Adipose tissue (tissue), 3 donors: ENCODE results near the gene ZNF519. TPM values are rescaled to one million over a fixed set of nuclear protein-coding genes. Genes with fewer than 3 reads are reported as not detected.
"Not testable (repeated sequence)": the region's sequence is repeated elsewhere in the genome, so short reads cannot be mapped to it uniquely, and the experiment has no call there.

Experiments
- H3K27ac ChIP-seq: one replicate; pipeline ENCODE4 v1.5.1; 2013; ENCODE audit warnings: low read depth, low read length
- WGBS, 3 donors: extraction: QIAGEN DNeasy Blood & Tissue Kit; methylation state at CpG; one replicate each; pipeline ENCODE4 v1.1.7; 2013; 5-methylcytosine and 5-hydroxymethylcytosine counted together
- polyA plus RNA-seq, 3 donors: library from polyadenylated mRNA; stranded (reverse); fragments of 200-250 nt; gene quantifications; one replicate each; pipeline ENCODE4 v1.2.3, GENCODE V29; 2013
- donor health status: healthy with polysubstance abuse.
- donor health status: Bipolar disorder and iron deficiency.
- donor health status: healthy.

ZNF519 gene
- polyA plus RNA-seq, 3 donors, result 0.82 to 4.6 (median 1.2) TPM

DNA sequence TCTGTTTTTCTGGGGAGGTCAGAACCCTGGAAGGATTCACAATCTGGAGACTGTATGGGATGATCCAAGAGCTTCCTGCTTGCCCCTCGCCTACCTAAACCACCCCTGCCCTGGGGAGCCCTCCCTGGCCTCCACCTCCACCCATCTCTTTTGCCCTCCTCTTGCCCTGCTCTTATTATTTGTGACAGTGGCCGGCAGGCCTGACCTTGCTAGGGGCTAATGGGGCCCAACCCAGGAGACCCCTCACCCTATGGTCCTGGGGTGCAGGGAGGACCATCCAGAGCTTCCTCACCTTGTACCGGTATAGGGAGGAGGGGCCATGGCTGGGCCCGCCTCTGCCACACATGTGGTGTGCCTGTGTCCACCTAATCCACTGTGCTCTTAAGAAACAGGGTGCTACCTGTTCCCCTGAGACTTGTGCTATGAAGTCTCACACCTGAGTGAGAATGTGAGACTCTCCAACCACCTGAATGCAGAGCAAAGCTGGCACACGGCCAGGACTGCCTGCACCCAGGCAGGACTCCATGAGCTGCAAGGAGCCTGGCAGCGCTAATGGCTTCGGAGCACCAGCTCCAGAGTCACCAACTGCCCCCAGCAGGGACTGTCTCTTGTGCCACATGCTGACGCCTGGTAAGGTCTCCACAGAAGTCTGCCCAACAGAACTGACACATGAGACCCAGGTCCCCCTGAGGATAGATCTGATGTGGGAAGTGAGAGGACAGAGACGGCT is 17.1 kb upstream of the ZNF519 start:
- H3K27ac ChIP-seq, result not testable (repeated sequence)
- 68 to 83% (median 70%) methylated on average over 9 of the region's 9 CpGs for WGBS, 3 donors

DNA sequence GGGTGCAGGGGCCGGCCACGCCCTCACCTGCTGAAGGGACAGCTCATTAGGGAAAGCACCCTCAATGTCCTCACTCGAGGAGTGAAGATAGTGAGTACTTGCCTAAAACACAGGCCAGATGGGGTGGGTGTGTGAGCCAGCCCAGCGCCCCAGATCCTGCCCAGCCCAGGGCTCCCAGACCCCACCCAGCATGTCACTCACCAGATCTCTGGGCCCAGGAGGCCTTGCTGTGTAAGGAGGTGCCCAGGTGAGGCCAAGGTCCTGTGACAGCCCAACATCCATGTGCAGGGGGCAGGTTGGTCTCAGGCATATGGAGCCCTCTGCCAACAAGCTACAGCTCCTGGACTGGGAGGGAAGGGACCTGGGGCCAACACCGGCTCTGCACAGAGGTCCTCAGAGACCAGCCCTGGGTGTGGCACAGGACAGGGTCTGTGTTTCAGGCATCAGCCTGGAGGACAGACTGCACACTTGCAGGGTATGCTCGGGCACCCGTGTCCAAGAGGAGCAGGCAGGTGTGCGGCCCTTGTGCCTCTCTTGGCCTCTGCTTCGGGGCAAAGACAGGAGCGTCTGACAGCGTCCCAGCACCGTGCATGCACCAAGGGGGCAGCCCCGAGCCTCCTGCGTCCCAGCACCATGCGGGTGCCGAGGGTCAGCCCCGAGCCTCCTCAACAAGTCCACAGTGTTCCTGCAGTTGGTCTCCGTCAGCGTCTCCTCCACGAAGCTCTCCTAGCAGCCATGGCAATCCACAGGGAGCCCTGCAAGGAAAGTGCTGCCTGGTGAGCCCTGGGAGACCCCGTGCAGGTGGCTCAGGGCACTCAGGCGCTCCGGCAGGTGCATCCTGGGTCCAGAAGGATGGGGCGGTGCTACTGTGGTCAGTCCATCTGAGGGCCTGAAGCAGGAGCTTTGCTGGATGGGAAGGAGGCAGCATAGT is 16.0 kb upstream of the ZNF519 start:
- H3K27ac ChIP-seq, result not testable (repeated sequence)
- WGBS, 3 donors, result 79 to 87% (median 84%) methylated on average over 20 to 24 of the region's 24 CpGs

DNA sequence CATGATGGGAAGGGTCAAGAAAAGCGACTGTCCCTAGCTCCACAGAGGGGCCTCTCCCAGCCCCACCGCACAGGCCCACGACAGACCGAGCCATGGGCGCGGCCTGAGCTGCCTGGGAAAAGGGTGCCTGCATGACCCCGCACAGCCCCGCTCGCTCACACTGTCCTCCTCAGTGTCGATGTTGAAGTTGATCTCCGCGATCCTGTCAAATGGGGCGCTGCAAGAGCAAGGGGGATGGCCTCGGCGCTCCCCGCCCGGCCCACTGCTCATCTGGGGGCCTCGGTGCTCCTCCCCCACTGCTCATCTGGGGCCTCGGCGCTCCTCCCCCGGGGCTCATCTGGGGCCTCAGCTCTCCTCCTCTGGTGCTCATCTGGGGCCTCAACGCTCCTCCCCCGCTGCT is 14.5 kb upstream of the ZNF519 start:
- not testable (repeated sequence) for H3K27ac ChIP-seq
- WGBS, 3 donors, result 83 to 92% (median 85%) methylated on average over 23 of the region's 23 CpGs

DNA sequence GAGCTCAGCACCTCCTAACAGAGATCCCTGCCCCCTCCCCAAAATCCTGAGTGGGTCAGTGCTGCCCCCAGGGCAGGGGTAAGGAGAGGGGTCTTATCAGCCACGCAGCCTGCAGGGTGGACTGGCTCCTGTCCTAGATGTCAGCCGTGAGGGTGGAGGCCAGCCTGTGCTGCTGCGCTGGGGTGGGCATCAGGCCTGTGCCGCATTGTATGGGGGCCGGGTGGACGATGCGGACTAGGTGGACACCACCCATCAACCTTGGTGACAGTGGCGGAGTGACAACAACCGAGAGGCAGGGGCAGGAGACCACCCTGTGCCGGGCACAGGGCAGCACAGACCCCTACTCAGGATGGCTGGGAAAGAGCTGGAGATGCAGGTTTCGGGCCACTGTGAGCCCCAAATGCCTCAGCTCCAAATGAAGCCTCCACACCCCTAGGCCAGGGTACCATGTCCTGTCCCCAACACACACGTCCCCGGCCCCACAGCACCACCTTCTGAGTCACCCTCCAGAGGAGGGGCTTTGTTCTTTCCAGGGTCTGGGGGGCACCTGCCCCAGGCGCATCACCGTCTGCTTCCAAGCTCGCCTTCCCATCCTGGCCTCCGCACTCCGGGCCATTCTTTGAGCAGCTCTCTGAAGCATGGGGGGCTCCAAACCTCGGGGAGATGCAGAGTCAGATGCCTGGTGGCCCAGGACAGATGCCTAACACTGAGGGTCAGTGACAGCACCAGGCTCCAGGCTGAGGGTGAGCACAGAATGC is 13.5 kb upstream of the ZNF519 start:
- WGBS, 3 donors, result 75 to 88% (median 83%) methylated on average over 17 to 19 of the region's 19 CpGs
- H3K27ac ChIP-seq, result not testable (repeated sequence)

DNA sequence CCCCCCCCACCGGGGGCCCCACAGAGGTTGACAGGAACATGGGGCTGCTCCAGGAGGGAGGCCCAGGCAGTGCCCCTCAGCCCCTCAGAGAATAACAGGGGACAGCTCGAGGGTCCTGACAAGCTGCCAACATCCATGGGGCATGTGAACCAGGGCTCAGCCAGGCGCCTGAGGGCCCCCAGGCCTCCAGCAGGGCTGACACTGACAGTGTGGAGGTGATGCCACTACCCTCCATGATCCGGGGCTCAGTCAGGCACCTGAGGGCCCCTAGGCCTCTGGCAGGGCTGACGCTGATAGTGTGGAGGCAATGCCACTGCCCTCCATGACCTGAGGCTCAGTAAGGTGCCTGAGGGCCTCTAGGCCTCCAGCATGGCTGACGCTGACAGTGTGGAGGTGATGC is 12.8 kb upstream of the ZNF519 start:
- WGBS, 3 donors, result 64 to 83% (median 81%) methylated on average over 5 to 6 of the region's 6 CpGs
- not testable (repeated sequence) for H3K27ac ChIP-seq

DNA sequence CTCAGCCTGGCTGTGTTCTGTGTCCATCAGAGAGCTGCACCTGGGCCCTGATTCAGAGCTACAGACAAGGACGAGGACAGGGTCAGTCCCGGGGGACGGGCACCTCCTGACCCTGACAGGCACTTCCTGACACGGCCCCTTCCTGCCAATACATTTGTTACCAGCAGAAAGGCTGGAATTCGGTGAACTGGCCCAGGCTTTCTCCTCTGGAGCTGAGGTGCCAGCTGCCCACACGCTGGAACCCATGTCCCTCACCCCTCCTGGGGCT is 12.3 kb upstream of the ZNF519 start:
- WGBS, 3 donors, result 72 to 86% (median 73%) methylated on average over 6 of the region's 6 CpGs
- no peak overlapping the region for H3K27ac ChIP-seq

DNA sequence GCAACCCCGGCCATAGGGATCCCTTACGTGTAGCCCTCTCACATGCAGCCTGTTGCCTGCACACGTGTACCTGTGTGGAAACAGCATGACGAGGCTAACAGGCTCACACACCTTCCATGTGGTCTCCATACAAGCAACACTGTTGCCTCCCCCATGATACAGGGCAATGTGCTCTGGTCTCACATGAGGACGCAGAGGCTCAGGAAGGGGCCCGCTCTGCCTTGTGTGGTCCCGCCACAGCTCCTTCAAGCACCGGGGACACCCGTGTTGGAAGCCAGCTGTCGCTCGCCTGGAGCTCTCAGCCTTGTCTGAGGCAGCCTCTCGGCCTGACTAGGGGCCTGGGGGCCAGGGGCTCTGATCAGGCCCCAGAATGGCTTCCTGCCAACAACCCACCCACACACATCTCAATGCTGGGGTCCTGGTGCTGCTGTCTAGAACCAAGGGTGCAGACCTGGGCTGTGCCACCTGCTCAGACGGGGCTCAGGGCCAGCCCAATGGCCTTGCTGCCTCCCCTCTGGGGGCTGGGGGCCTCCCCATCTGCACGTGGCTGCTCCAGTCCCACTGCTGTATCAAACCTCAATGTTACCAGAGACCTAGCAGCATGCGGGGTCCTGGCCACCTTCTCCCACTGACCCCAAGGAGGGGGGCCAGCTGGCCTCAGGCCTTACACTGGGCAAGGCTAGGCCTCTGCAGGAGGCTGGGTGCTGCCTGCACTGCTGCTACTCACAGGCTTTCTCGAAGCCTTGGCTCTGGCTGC is 11.8 kb upstream of the ZNF519 start:
- WGBS, 3 donors, result 73 to 75% (median 73%) methylated on average over 8 to 16 of the region's 16 CpGs
- not testable (repeated sequence) for H3K27ac ChIP-seq

DNA sequence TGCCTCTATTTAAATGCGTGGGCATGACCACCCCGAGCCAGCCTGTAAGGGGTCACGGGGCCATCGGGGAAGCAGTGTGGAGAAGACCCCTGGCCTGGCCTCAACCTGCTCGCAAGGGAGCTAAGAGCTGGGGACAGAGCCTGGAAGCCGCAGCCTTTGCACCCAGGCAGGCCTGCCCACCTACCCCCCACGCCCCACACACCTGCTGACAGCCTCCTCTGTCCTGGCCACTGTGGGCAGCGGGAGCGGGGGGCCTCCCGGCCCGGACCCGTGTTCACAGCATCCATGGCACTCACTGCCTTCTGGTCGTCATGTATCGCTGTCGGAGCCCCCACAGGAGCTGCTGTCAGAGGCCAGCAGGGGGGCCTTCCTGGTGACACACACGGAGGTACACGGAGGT is 11.2 kb upstream of the ZNF519 start:
- not testable (repeated sequence) for H3K27ac ChIP-seq
- WGBS, 3 donors, result 80 to 94% (median 88%) methylated on average over 15 of the region's 17 CpGs

DNA sequence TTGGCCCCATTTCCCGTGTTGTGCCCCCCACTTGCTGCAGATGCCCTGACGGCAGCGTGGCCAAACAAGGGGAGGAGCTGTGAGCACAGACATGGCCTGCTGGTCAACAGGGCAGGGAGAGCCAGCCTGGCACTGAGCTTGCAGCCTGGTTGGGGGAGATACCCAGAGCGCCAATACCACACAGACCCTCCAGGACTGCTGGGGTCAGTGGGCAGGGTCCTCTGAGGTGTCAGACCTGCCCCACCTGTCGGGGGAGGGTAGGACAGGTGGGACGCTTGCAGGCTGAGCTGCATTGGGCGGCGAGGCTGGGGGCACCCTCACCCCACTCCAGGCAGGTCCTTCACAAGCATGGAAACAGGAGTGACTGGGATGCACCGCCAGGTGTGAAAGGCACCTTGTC is 9.9 kb upstream of the ZNF519 start:
- H3K27ac ChIP-seq, result not testable (repeated sequence)
- WGBS, 3 donors, result 75 to 89% (median 87%) methylated on average over 7 to 9 of the region's 9 CpGs

DNA sequence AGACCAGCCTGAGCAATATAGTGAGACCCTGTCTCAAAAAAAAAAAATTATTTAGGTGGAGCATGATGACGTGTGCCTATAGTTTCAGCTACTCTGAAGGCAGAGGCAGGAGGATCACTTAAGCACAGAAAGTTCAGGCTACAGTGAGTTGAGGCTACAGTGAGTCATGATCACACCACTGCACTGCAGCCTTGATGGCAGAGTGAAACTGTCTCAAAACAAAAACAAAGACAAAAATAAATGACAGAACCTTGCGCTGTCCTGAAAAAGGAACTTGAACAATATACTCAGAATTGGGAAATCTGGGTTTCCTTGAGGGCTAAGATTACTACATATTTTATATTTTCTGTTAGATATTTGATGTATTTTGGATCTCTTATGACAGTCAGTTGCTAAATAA is 7.3 kb upstream of the ZNF519 start:
- WGBS, 3 donors, result 59 to 77% (median 59%) methylated on average over 2 of the region's 2 CpGs
- not testable (repeated sequence) for H3K27ac ChIP-seq

DNA sequence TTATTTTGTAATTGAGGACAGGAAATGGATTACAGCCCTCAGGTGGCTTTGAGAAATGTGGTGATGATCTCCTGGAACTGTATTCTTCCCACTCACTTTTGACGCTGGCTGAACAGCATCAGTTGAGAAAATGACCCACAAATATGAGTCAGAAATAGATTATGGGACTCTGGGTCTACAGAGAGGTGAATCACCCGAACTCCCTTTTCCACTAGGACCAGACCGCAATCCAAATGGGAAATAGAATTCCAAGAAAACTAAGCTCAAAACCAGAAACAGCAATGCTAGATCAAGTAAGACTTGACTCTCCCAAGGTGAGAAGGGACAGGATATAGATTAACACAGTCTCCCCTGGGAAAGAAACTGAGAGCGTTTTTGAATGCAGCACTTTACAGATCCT is 5.7 kb upstream of the ZNF519 start:
- WGBS, 3 donors, result 70 to 80% (median 73%) methylated on average over 4 of the region's 4 CpGs
- H3K27ac ChIP-seq, result not testable (repeated sequence)

DNA sequence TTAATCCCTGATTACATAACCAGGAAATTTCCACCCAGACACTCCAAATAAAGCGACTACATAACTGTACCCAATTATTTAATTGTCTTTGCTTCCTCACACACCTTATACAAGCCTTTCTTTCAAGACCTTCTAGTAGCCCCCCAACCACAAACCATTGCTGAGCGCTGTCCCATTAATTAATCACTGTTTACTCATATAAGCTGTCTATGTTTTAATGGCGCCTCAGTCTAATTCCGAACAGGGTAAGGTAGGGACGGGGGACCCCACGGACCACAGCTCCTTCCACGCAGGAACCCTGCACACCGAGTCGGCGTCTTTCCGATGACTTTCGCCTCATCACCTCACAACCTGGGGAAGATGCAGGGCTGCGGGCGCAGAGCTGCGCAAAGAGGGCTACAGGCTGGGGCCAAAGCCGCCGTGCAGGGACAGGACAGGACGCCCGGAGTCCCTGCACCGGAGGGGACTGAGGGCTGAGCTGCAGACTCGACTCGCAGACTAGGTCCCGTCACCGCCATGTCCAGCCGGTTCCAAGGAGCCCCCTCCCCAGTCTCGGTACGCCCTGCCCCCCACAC is 452 bp downstream of the ZNF519 start:
- WGBS, 3 donors, result 0 to 1% (median 1%) methylated on average over 14 to 17 of the region's 27 CpGs

DNA sequence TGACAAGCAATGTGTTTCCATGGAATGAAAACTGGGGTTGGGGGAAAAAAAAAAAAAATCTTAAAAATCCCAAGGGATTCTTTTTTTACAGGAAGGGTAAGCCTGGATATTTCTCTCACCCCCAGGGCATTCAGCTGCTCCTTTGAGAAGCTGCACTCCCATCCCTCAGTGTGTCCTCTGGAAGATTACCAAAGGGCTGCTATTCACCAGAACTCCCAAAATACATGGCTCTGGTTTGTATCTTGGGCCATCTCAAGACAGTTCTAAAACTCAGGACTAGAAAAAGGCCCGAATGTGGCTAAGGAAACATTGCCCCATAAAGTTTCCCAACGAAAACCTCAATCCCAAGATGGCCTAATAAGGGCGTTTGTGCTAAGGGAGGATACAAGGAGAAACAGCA is 1.4 kb downstream of the ZNF519 start:
- not testable (repeated sequence) for H3K27ac ChIP-seq
- 28 to 66% (median 31%) methylated on average over 2 of the region's 3 CpGs for whole genome bisulfite sequencing, 3 donors

More for the DNA sequence above, 452 bp downstream of the ZNF519 start:
- not testable (repeated sequence) for H3K27ac ChIP-seq

DNA sequence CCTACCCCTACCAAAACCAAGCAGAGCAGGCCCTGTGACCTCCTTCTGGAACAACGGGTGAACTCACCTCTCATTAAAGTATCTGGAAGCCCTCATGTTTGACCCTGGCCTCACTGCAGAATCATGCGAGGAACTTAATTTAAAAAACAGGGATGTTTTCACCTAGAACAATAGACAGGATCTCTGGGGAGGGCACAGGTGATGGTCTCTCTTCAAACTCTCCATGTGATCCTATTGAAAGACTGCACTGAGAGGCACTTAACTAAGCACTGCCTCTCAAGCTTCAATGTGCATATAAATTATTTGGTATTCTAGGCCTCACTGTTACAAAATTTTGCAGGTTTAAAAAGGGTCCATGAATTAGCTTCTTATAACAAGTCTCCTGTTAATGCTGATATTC is 7.5 kb downstream of the ZNF519 start:
- 55 to 75% (median 59%) methylated on average over 2 of the region's 2 CpGs for WGBS, 3 donors
- H3K27ac ChIP-seq, result no peak overlapping the region

DNA sequence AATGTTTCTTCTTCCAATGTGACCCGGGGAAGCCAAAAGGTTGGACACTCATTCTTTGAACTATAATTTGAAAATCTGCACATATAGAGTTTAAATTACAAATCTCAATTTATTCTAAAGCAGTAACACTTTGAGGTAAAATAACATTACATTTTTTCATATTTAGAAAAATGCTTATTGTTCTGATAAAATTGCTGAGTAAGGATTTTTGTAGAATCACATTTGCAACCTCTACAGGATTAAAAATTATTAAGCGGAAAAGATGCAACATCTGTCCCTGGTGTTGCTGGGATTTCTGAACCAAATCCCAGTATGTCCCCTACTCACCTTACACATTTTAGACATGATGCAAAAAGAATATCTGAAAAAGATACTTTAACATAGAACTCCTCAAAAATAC is 10.1 kb downstream of the ZNF519 start:
- H3K27ac ChIP-seq, result no peak overlapping the region
- 94 to 96% (median 95%) methylated on average over 2 of the region's 2 CpGs for WGBS, 3 donors

DNA sequence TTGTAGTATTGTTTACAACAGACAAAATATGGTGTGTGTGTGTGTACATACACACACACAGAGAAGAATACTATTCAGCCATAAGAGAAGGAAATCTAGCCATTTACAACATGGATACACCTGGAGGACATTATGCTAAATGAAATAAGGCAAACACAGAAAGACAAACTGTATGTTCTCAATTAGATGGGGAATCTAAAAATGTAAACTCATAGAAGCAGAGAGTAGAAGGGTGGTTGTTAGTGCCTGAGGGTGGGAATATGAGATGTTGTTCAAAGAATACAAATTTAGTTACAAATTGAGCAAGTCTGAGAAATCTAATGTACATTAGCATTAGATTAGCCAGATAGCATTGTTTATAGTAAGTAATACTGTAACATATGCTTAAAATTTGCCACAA is 11.3 kb downstream of the ZNF519 start:
- H3K27ac ChIP-seq, result no peak overlapping the region

DNA sequence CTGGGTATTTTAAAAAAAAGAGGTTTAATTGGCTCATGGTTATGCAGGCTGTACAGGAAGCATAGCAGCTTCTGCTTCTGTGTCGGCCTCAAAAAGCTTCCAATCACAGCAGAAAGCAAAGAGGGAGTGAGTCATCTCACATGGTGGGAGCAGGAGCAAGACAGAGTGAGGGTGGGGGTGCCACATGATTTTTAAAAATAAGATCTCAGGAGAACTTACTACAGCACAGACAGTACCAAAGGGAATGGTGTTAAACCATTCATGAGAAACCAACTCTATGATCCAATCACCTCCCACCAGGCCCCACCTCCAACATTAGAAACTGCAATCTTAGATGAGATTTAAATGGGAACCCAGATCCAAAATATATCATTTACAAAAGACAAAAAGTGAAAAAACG is 14.6 kb downstream of the ZNF519 start:
- 92 to 98% (median 92%) methylated on average over 2 of the region's 2 CpGs for WGBS, 3 donors
- no peak overlapping the region for H3K27ac ChIP-seq

DNA sequence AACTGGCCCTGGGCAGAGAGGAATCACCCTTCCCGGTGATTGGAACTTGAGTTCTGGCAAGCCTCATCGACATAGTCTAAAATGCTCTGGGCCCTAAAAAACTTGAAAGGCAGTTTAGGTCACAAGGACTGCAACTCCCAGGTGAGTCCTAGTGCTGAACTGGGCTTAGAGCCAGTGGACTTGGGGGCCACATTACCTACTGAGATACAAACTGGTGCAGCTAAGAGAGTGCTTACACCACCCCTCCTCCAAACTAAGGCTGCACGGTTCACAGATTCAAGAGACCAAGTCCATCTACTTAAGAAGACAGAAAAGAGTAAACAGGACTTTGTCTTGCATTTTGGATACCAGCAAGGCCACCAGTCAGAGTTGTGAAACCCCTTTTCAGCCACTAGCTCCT is 25.3 kb downstream of the ZNF519 start:
- 59 to 99% (median 96%) methylated on average over 3 of the region's 3 CpGs for WGBS, 3 donors

More for the DNA sequence above, 25.3 kb downstream of the ZNF519 start:
- no peak overlapping the region for H3K27ac ChIP-seq
